ENCODE measurements around the gene KAT2A.

KAT2A gene

DNA sequence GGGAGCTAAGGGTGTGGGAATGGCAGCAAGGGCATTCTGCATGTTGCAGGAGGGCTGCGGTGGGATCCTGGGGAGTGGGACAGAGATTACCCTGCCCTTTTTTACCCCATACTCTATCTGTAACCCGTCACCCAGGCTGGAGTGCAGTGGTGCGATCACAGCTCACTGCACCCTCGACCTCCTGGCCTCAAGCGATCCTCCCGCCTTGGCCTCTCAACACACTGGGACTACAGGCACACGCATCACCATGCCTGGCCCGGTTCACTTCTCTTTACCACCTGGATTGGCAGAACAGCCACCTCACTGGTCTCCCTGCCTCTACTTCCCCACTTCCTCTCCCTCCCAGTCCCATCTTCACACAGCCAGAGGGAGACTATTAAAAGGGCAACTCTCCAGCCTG is 32.4 kb downstream of the KAT2A start:
- no peak for DNase-seq

DNA sequence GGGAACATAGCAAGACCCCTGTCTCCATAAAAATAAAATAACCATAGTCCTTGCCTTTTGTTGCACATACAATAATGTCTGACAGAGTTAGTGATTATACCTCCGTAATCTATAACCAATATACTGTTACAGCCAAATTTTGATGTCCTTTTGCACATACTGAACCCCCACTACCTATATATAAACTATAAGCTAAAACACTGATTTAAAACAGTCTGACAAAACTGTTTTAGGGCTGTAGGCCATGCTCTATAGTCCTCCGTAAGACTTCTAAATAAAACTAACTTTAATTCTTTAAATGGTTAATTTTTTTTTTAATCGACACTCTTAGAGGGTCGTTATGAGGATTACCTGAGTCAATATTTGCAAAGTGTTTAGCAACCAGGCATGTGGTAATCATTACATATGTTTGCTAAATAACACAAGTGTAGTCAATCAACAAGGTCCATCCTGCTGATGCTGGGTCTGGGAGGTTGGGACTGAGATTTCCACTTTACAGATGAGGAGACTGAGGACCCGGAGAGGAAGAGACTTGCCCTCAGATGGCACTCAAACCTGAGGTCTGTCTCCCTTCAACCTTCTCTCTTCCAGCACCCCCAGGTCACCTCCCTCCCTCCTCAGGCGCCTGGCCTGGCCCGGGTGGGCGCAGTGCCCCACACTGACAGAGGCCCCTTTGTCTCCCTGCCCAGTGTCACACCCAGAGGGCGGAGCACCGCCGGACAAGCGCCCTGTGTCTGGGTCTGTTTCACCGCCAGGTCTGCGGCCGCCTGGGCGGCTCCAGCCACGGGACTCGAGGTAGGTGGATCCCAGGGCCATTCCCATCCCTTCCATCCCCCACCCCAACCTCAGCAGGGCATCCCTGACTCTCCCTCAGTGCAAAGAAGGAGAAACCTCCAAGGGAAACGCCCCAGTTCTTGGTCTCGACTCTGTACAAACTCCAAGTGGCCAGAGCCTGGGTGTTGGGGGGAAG is 33.1 kb downstream of the KAT2A start:
- DNase-seq: no peak

GRCh38 chr17:42087042-42087701 is 34.0 kb downstream of the KAT2A start:
- DNase-seq: no peak

DNA sequence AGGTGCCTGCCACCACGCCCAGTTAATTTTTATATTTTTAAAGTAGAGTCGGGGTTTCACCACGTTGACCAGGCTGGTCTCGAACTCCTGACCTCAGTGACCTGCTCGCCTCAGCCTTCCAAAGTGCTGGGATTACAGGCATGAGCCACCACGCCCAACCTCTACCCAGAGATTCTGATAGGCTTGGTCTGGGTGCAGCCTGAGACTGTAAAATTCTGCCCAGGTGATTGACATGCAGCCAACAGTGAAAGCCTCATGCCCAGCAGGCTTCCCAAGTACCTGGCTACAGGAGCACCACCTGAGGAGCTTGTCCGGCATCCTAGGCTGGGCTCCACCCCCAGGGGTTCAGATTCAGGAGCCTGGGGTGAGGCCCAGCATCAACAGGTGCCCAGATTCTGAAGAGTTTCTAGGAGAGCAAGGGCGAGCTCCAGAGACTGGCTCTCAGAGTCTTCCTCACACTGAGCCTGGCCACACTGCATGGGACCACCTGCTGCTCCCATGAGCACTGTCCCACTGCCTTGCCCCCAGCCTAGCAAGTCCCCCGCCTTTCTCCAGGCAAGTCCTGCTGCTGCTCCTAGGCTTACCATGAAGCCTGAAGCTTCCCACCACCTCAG is 39.5 kb downstream of the KAT2A start:
- no peak for DNase-seq

DNA sequence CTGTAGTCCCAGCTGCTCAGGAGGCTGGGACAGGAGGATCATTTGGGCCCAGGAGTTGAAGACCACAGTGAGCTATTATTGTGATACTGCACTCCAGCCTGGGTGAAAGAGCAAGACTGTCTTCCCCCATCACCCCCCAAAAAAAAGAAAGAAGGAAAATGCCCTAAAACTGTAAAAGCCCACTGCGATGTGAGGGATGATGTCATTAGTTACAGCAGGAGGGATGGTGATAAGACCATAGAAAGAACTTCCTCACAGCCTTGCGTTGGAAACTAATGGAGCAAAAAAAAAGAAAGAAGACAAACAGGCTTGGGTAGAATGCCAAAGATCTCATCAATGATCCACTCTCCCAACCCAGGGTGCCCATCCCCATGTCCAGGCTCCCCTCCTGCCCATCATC is 41.6 kb downstream of the KAT2A start:
- no peak for DNase-seq

- DNase-seq: no peak
These were observed 42.6 kb downstream of the KAT2A start for GRCh38 chr17:42078396-42079043.

DNA sequence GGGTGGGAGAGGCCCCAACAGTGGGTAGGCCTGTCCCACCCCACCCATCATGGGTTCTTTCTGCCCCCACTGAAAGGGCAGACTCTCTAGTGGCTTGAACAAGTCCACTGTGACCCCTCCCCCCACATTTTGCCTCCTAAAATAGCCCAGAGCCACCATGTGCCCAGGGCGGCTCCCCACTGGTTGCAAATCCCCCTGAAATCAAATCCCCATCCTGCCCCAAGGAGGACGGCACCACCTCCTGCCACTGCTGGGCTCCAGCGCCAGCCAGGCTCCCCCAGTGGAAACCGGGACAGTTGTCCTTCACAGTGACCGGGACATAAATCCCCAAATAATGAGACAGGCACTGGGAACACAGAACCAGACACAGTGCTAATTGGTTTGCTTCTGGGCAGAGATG is 43.4 kb downstream of the KAT2A start:
- DNase-seq: no peak

GRCh38 chr17:42076797-42077559 is 44.2 kb downstream of the KAT2A start:
- no peak for DNase-seq

- DNase-seq: no peak
These were observed 45.4 kb downstream of the KAT2A start for GRCh38 chr17:42075789-42076188.

GRCh38 chr17:42072323-42073187 is 48.6 kb downstream of the KAT2A start:
- peak; percentile 8 for DNase-seq

DNA sequence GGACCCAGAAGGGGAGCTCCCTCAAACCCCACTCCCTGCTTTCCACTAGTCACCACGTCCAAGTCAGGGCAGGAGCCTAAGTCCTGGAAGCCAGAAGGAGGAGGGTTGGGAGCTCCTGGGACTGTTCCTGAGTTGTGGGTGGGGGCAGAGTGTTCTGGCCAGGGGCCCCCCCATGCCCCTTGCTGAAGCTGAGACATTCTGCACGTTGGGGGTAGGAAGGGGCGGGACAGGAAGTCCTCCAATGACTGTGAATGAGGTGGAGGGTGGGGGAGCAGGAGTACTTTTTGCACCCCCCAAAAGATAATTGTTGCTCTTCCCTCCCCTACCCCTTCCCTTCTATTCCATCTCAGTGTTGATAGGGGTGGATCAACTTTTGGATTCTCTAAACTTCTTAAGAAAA is 49.4 kb downstream of the KAT2A start:
- DNase-seq: no peak

GRCh38 chr17:42068979-42069378 is 52.2 kb downstream of the KAT2A start:
- no peak for DNase-seq

GRCh38 chr17:42067371-42068091 is 53.6 kb downstream of the KAT2A start:
- peak; percentile 42 for DNase-seq

DNA sequence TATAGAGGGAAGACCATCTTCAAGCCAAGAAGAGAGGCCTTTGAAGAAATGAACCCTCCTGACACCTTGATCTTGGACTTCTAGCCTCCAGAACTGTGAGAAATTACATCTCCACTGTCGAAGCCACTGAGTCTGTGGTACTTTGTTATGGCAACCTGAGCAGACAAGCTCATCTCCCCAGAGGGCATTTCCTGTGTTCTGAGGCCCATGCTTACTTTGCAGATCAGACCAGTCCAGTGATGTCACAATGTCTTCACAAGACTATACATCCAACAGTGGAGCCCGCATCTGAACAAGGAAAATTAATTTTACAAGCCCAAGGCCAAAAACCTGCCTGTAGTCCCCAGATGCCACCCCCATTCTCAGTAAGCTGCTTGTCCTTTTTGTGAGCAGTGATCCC is 56.0 kb downstream of the KAT2A start:
- DNase-seq: no peak
